ENCODE results near the gene RGSL1. TPM values are rescaled to one million over a fixed set of nuclear protein-coding genes. Genes with fewer than 3 reads are reported as not detected.

The RGSL1 gene
- total RNA-seq, 2 experiments from 2014 or later: not detected

DNA sequence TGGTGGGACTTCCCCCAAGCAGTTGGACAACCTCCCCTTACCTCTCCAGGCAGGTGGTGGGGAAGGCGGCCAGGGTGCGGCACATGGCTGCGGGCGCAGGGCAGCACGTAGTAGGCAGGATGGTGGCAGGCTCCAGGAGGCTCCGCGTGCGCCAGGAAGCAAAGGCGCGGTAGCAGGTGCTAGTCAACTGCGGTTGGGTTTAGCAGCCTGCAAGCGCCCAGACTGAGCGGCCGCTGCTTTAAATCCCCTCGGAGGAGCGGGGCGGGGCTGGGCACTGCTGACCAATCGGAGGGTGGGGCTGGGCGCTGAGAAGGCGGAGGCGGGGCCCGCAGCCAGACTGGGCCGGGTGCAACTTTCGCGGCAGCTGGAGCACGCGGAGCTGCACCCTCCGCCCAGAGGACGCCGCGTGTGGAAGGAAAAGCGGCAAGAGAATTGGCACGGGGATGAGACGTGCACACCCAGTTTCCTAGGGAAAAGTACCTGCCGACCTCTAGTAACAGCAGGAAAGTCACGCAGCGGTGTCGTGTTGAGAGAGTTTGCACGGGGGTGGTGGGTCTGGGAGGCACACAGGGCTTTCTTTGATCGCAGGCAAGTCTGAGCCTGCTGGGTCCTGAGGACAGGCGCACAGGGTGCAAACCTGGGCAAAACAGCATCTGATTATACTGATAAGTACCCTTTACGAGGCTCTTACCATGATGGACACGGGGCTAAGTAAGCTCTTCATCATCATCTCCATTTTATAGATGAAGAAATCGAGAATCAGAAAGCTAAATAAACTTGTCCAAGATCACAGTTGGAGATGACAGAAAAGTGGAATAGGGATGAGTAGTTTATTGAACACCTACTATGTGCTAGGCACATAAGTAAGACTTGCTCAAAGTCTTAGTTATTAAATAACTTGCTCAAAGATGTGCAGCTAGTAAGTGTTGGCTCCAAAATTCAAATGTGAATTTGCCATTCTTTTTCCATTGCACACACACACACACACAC lies 154.5 kb downstream of the RGSL1 start, which contains the start of gene RGS16:
Gene RGS16, minus strand, starts transcription at position 215 of the 990 bp plus-strand sequence. Its CDS starts 130 bp downstream, at position 85.
- Histone ChIP-seq H3K36me3 (ENCODE audit: insufficient read depth, low read length) (peaks cover 9% of the 10 kb centered on the region), H3K27me3 (ENCODE audit: control insufficient read depth in 1 of 2, insufficient read depth in 2 of 2, low read length in 2 of 2) (no peaks in the 10 kb centered on the region), H3K9me3 (ENCODE audit: control insufficient read depth in 1 of 2, insufficient read depth in 1 of 2, low read length in 2 of 2) (no peaks in the 10 kb centered on the region), H3K27ac (ENCODE audit: low read depth in 1 of 2, low read length in 2 of 2) (no peak within 1 kb of the TSS), H3K4me3 (ENCODE audit: low read length) (peak within 1 kb of the TSS; percentile 58), H3K4me1 (ENCODE audit: insufficient read depth, low read length) (peaks cover 36% of the 10 kb centered on the region)
- ATAC-seq (ENCODE audit: poor library complexity): peak; percentile 88
- intact Hi-C loops (cut with DNase I, micrococcal nuclease): loop anchor here in 1 of 2 experiments (5.0 to 10.0 kb wide), 3 partner anchors 238 to 1033 kb away; partner anchors contain the start of genes ARPC5 and SMG7
- Mint-ChIP-seq H3K4me1 (ENCODE audit: low read depth) (no peaks in the 10 kb centered on the region), H3K36me3 (ENCODE audit: low read depth) (no peaks in the 10 kb centered on the region), H3K27ac (no peak within 1 kb of the TSS), H3K27me3 (peaks cover 16% of the 10 kb centered on the region), H3K9me3 (no peaks in the 10 kb centered on the region), H3K4me3 (peak within 1 kb of the TSS; percentile 83)
- TF ChIP-seq, protein P1, sequence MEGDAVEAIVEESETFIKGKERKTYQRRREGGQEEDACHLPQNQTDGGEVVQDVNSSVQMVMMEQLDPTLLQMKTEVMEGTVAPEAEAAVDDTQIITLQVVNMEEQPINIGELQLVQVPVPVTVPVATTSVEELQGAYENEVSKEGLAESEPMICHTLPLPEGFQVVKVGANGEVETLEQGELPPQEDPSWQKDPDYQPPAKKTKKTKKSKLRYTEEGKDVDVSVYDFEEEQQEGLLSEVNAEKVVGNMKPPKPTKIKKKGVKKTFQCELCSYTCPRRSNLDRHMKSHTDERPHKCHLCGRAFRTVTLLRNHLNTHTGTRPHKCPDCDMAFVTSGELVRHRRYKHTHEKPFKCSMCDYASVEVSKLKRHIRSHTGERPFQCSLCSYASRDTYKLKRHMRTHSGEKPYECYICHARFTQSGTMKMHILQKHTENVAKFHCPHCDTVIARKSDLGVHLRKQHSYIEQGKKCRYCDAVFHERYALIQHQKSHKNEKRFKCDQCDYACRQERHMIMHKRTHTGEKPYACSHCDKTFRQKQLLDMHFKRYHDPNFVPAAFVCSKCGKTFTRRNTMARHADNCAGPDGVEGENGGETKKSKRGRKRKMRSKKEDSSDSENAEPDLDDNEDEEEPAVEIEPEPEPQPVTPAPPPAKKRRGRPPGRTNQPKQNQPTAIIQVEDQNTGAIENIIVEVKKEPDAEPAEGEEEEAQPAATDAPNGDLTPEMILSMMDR (IDR thresholded peaks at IDR 0.05): no peak
- ChIA-PET CTCF (interaction anchor here (1.2 to 15.9 kb wide), 2 partner anchors 9 to 183 kb away, joined by 6 to 370 read pairs; partner anchors contain the start of gene NPL), POLR2A (interaction anchor here (1.1 to 4.9 kb wide), 6 partner anchors 9 to 184 kb away, joined by 4 to 55 read pairs (median 4); partner anchors contain the start of gene RNASEL)
- peak; percentile 77 to 96 (median 90) for DNase-seq

DNA sequence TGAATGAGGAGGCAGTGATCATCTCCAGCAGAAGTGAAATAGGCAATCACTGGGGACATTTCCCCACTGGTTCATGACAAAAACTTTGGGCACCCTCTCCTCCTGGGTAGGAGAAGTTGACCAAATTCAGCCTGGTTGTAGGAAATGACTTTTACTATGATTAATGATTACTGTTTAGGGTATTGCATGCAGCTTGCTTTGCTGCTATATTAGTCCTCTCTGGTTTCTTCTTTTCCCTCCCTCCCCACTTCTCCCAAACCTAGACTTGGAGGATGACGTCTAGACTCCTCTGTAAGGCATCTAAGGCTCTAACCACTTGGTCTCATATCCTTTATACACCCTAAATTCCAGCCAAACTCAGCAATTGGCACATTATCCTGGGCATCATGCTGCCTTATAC lies 157.6 kb downstream of the RGSL1 start:
- no peak overlapping the region for H3K27ac ChIP-seq (ENCODE audit: low read depth in 1 of 2, low read length in 2 of 2)
- H3K4me1 ChIP-seq (ENCODE audit: insufficient read depth, low read length): peaks cover 24% of the 10 kb centered on the region
- no peak for ATAC-seq (ENCODE audit: poor library complexity)
- ChIA-PET POLR2A (interaction anchor here (4.9 kb wide), 2 partner anchors 8 to 19 kb away, joined by 38 to 55 read pairs; partner anchors contain the start of gene RNASEL), CTCF (interaction anchor here (1.0 to 15.9 kb wide), 4 partner anchors 8 to 180 kb away, joined by 4 to 370 read pairs (median 8); partner anchors contain the start of gene NPL)
- H3K36me3 ChIP-seq (ENCODE audit: insufficient read depth, low read length): no peaks in the 10 kb centered on the region
- H3K4me3 ChIP-seq (ENCODE audit: low read length): no peak overlapping the region
- Mint-ChIP-seq H3K4me1 (ENCODE audit: low read depth) (no peaks in the 10 kb centered on the region), H3K9me3 (no peaks in the 10 kb centered on the region), H3K36me3 (ENCODE audit: low read depth) (no peaks in the 10 kb centered on the region), H3K27me3 (peaks cover 43% of the 10 kb centered on the region), H3K27ac (no peak overlapping the region), H3K4me3 (no peak overlapping the region)
- intact Hi-C loops (cut with DNase I, micrococcal nuclease): loop anchor here in 1 of 2 experiments (10.0 kb wide), 1 partner anchor 867 kb away; the partner anchor contains the start of gene SMG7
- peaks cover 5 to 10% of the 10 kb centered on the region in 2 experiments for H3K27me3 ChIP-seq (ENCODE audit: control insufficient read depth in 1 of 2, insufficient read depth in 2 of 2, low read length in 2 of 2)
- H3K9me3 ChIP-seq (ENCODE audit: control insufficient read depth in 1 of 2, insufficient read depth in 1 of 2, low read length in 2 of 2): no peaks in the 10 kb centered on the region
- DNase-seq: no peak
- TF ChIP-seq, protein P1 (IDR thresholded peaks at IDR 0.05): no peak

DNA sequence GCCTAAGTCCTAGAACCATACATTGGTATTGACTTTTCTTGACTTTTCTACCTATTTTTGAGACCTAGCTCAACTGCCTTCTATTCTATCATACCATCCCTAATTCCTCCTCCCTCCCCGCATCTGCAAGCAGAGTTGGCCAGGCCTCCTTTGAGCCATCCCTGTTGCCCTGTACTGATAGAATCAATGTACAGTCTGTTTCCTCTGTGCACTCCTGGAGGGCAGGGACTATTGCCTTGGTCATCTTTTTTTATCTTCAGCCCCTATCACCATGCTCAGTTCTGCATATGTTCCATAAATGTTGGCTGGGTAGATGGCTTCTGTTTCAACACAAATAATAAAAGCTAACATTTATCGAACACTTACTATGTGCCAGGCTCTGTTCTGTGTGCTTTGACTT lies 158.3 kb downstream of the RGSL1 start:
- ChIA-PET POLR2A (no interaction called here), CTCF (interaction anchor here (1.3 to 15.9 kb wide), 3 partner anchors 12 to 179 kb away, joined by 3 to 370 read pairs (median 11); partner anchors contain the start of gene NPL)
- intact Hi-C loops (cut with DNase I, micrococcal nuclease): loop anchor here in 1 of 2 experiments (10.0 kb wide), 1 partner anchor 867 kb away; the partner anchor contains the start of gene SMG7
- Histone ChIP-seq H3K36me3 (ENCODE audit: insufficient read depth, low read length) (no peaks in the 10 kb centered on the region), H3K27me3 (ENCODE audit: control insufficient read depth in 1 of 2, insufficient read depth in 2 of 2, low read length in 2 of 2) (peaks cover 5 to 13% of the 10 kb centered on the region in 2 experiments), H3K4me3 (ENCODE audit: low read length) (no peak overlapping the region), H3K9me3 (ENCODE audit: control insufficient read depth in 1 of 2, insufficient read depth in 1 of 2, low read length in 2 of 2) (no peaks in the 10 kb centered on the region), H3K4me1 (ENCODE audit: insufficient read depth, low read length) (peaks cover 18% of the 10 kb centered on the region), H3K27ac (ENCODE audit: low read depth in 1 of 2, low read length in 2 of 2) (no peak overlapping the region)
- Mint-ChIP-seq H3K4me1 (ENCODE audit: low read depth) (no peaks in the 10 kb centered on the region), H3K27ac (no peak overlapping the region), H3K27me3 (peaks cover 50% of the 10 kb centered on the region), H3K36me3 (ENCODE audit: low read depth) (no peaks in the 10 kb centered on the region), H3K4me3 (no peak overlapping the region), H3K9me3 (no peaks in the 10 kb centered on the region)
- DNase-seq (no peak), ATAC-seq (ENCODE audit: poor library complexity) (no peak)
- TF ChIP-seq, protein P1 (IDR thresholded peaks at IDR 0.05): no peak

Measured in CD4-positive, alpha-beta T cell (primary cell).